GM23338 (cell line): Measurements from ENCODE around the gene G3BP1.

ENCODE experiments used
- CREB1 ChIP-seq: fragments of 250-450 bp; sonication (Bioruptor Pico); IDR thresholded peaks from 2 replicates; pipeline ENCODE4 v1.5.0; 2020; ENCODE audit warnings: low read depth, mild to moderate bottlenecking, moderate library complexity
- EZH2 ChIP-seq: fragments of 200-600 bp; sonication (generic); IDR thresholded peaks from one replicate; pipeline ENCODE4 v1.8.0; 2017; ENCODE audit warnings: antibody characterized with exemption, mild to moderate bottlenecking, low read depth; ENCODE audit not compliant: unreplicated experiment
- EZH2phosphoT487 ChIP-seq: fragments of 200-600 bp; sonication (generic); IDR thresholded peaks from one replicate; pipeline ENCODE4 v1.8.1; 2018; ENCODE audit warnings: antibody characterized with exemption; ENCODE audit not compliant: unreplicated experiment
- POLR2AphosphoS5 ChIP-seq: IDR thresholded peaks from 2 replicates; pipeline ENCODE4 v1.6.1; 2016; ENCODE audit warnings: antibody characterized with exemption, low read depth
- STAT1 ChIP-seq: IDR thresholded peaks from one replicate; pipeline ENCODE4 v1.6.1; 2016; ENCODE audit warnings: antibody characterized with exemption; ENCODE audit not compliant: unreplicated experiment
- TF ChIP-seq, protein P1 (sequence below): IDR thresholded peaks from one replicate; pipeline ENCODE4 v1.6.1; 2018; ENCODE audit warnings: antibody characterized with exemption; ENCODE audit not compliant: unreplicated experiment
- TF ChIP-seq, protein P2 (sequence below), 2 experiments: fragments of 200-600 bp in 1 of 2; sonication (generic) in 1 of 2; conservative IDR thresholded peaks; 2 replicates each; pipeline versions ENCODE4 v1.5.1 to v1.6.1; 2016 to 2017; ENCODE audit warnings: antibody characterized with exemption in 2 of 2, low read depth in 2 of 2, mild to moderate bottlenecking in 2 of 2, moderate library complexity in 1 of 2
- TF ChIP-seq, protein P3 (sequence below): IDR thresholded peaks from 2 replicates; pipeline ENCODE4 v1.6.1; 2016; ENCODE audit warnings: antibody characterized with exemption

DNA sequence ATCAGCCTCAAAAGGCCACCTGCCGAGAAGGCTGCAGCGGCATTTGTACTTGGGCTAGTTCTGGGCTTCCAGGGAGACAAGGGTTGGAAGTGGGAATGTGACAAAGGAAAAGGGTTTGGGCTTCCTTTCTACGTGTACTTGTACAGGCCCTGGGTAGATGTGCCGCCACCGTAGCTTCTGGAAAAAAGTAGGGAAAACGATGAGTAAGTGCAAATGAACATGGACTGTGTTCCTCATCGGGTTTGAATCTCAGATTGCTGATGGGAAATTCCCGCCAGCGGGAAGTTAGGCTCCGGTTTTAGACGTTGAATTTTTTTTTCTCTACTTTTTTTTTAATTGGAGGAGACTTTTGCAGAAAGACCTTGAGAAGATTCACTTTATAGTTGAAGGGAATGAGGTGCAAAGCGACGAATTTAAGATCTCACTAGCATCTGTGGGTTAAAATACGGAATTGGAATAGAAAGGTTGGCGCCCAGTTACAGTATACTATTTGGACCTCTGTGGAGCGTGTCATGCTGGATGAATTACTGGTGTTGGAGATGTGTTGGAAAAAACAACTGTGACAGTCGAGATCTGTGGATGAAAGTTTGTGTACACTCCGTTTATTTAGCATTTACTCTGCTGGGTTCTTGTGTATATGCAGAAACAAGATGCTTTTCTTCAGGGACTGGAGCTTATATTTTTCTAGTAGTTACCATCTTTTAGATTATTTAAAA lies 1.2 kb downstream of the G3BP1 start:
- TF ChIP-seq EZH2 (no peak), EZH2phosphoT487 (no peak), STAT1 (no peak), POLR2AphosphoS5 (0 out of 2 replicates have a peak, but pooled peaks have one; percentile 14), CREB1 (CRISPR knock-in tag) (no peak)
- TF ChIP-seq, protein P1, sequence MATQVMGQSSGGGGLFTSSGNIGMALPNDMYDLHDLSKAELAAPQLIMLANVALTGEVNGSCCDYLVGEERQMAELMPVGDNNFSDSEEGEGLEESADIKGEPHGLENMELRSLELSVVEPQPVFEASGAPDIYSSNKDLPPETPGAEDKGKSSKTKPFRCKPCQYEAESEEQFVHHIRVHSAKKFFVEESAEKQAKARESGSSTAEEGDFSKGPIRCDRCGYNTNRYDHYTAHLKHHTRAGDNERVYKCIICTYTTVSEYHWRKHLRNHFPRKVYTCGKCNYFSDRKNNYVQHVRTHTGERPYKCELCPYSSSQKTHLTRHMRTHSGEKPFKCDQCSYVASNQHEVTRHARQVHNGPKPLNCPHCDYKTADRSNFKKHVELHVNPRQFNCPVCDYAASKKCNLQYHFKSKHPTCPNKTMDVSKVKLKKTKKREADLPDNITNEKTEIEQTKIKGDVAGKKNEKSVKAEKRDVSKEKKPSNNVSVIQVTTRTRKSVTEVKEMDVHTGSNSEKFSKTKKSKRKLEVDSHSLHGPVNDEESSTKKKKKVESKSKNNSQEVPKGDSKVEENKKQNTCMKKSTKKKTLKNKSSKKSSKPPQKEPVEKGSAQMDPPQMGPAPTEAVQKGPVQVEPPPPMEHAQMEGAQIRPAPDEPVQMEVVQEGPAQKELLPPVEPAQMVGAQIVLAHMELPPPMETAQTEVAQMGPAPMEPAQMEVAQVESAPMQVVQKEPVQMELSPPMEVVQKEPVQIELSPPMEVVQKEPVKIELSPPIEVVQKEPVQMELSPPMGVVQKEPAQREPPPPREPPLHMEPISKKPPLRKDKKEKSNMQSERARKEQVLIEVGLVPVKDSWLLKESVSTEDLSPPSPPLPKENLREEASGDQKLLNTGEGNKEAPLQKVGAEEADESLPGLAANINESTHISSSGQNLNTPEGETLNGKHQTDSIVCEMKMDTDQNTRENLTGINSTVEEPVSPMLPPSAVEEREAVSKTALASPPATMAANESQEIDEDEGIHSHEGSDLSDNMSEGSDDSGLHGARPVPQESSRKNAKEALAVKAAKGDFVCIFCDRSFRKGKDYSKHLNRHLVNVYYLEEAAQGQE = no peak
- TF ChIP-seq, protein P2, sequence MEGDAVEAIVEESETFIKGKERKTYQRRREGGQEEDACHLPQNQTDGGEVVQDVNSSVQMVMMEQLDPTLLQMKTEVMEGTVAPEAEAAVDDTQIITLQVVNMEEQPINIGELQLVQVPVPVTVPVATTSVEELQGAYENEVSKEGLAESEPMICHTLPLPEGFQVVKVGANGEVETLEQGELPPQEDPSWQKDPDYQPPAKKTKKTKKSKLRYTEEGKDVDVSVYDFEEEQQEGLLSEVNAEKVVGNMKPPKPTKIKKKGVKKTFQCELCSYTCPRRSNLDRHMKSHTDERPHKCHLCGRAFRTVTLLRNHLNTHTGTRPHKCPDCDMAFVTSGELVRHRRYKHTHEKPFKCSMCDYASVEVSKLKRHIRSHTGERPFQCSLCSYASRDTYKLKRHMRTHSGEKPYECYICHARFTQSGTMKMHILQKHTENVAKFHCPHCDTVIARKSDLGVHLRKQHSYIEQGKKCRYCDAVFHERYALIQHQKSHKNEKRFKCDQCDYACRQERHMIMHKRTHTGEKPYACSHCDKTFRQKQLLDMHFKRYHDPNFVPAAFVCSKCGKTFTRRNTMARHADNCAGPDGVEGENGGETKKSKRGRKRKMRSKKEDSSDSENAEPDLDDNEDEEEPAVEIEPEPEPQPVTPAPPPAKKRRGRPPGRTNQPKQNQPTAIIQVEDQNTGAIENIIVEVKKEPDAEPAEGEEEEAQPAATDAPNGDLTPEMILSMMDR (conservative IDR thresholded peaks at IDR 0.05; ENCODE audit: low read depth in 2 of 2) = no peak
- TF ChIP-seq, protein P3, sequence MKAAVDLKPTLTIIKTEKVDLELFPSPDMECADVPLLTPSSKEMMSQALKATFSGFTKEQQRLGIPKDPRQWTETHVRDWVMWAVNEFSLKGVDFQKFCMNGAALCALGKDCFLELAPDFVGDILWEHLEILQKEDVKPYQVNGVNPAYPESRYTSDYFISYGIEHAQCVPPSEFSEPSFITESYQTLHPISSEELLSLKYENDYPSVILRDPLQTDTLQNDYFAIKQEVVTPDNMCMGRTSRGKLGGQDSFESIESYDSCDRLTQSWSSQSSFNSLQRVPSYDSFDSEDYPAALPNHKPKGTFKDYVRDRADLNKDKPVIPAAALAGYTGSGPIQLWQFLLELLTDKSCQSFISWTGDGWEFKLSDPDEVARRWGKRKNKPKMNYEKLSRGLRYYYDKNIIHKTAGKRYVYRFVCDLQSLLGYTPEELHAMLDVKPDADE = no peak
